GM19240 (cell line): ENCODE results near the gene TMEM72.
"Not testable (repeated sequence)": the region's sequence is repeated elsewhere in the genome, so short reads cannot be mapped to it uniquely, and the experiment has no call there.

Source experiments
- DNase-seq: peaks from one replicate; pipeline ENCODE4 v3.0.0; 2011; ENCODE audit warnings: low spot score; ENCODE audit not compliant: insufficient read length

The TMEM72 gene

GRCh38 chr10:44911081-44911540 lies at the start of gene TMEM72:
Gene TMEM72 (plus strand): TSS chr10:44911337. CDS start chr10:44911513, 176 bp downstream.
- no peak for DNase-seq

GRCh38 chr10:44862006-44862751 lies 49.0 kb upstream of the TMEM72 start:
- DNase-seq: no peak

GRCh38 chr10:44862924-44863323 lies 48.2 kb upstream of the TMEM72 start:
- no peak for DNase-seq

- DNase-seq: no peak
Measured at GRCh38 chr10:44863344-44864047, 47.6 kb upstream of the TMEM72 start.

GRCh38 chr10:44864051-44864450 lies 47.1 kb upstream of the TMEM72 start:
- DNase-seq: no peak

- DNase-seq: peak; percentile 80
Measured at GRCh38 chr10:44864637-44865288, 46.4 kb upstream of the TMEM72 start.

- no peak for DNase-seq
Measured at GRCh38 chr10:44865289-44865671, 45.9 kb upstream of the TMEM72 start.

GRCh38 chr10:44866367-44866766 lies 44.8 kb upstream of the TMEM72 start:
- DNase-seq: not testable (repeated sequence)

GRCh38 chr10:44870031-44870430 lies 41.1 kb upstream of the TMEM72 start:
- no peak for DNase-seq

GRCh38 chr10:44873160-44873559 lies 38.0 kb upstream of the TMEM72 start:
- no peak for DNase-seq

- no peak for DNase-seq
Measured at GRCh38 chr10:44874166-44874565, 37.0 kb upstream of the TMEM72 start.

- peak; percentile 75 for DNase-seq
Measured at GRCh38 chr10:44878706-44879530, 32.2 kb upstream of the TMEM72 start.

GRCh38 chr10:44879531-44879899 lies 31.6 kb upstream of the TMEM72 start:
- DNase-seq: no peak

GRCh38 chr10:44880090-44880715 lies 30.9 kb upstream of the TMEM72 start:
- no peak for DNase-seq

GRCh38 chr10:44881649-44882048 lies 29.5 kb upstream of the TMEM72 start:
- DNase-seq: no peak

GRCh38 chr10:44882166-44882720 lies 28.9 kb upstream of the TMEM72 start:
- no peak for DNase-seq

GRCh38 chr10:44883593-44884331 lies 27.4 kb upstream of the TMEM72 start:
- no peak for DNase-seq

GRCh38 chr10:44885710-44886109 lies 25.4 kb upstream of the TMEM72 start:
- no peak for DNase-seq

GRCh38 chr10:44886966-44887365 lies 24.2 kb upstream of the TMEM72 start:
- no peak for DNase-seq

GRCh38 chr10:44888886-44889285 lies 22.3 kb upstream of the TMEM72 start:
- no peak for DNase-seq
